ENCODE measurements around the gene MAP3K10. TPM values are rescaled to one million over a fixed set of nuclear protein-coding genes. Genes with fewer than 3 reads are reported as not detected.

The MAP3K10 gene
- total and polyA plus RNA-seq, 12 donors: 2.4 to 78.3 (median 18.2) TPM

DNA sequence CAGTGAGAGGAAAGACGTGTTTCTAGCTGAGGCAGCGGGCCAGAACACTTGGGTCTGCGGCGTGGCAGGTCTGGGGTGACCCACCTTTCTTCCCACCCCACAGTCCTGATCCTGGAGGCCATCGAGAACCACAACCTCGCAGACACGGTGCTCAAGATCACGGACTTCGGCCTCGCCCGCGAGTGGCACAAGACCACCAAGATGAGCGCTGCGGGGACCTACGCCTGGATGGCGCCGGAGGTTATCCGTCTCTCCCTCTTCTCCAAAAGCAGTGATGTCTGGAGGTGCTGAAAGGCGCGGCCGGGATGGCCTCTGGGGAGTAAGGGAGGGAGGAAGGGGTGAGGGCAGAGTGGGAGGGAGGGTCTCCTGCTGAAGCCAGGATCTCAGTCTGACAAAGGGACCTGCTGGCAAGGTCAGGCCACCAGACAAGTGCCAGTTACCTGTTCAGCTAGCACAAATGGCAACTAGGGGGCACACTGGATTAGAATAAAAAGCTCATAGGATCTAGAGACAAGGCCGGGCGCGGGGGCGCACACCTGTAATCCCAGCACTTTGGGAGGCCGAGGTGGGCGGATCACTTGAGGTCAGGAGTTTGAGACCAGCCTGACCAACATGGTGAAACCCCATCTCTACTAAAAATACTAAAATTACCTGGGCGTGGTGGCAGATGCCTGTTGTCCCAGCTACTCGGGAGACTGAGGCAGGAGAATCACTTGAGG, 7.2 kb downstream of the MAP3K10 start:
- DNase-seq: no peak
- no peaks in the 10 kb centered on the region for H3K9me3 ChIP-seq (replicated peaks in 1 of 3)
- H3K4me1 ChIP-seq (replicated peaks in 1 of 2): no peaks in the 10 kb centered on the region
- intact Hi-C loops (cut with DNase I): no loop called here
- no peak overlapping the region for H3K27ac ChIP-seq
- H3K4me3 ChIP-seq: no peak overlapping the region
- TF ChIP-seq POLR2A (IDR thresholded peaks at IDR 0.05): no peak
- TF ChIP-seq, protein P1, sequence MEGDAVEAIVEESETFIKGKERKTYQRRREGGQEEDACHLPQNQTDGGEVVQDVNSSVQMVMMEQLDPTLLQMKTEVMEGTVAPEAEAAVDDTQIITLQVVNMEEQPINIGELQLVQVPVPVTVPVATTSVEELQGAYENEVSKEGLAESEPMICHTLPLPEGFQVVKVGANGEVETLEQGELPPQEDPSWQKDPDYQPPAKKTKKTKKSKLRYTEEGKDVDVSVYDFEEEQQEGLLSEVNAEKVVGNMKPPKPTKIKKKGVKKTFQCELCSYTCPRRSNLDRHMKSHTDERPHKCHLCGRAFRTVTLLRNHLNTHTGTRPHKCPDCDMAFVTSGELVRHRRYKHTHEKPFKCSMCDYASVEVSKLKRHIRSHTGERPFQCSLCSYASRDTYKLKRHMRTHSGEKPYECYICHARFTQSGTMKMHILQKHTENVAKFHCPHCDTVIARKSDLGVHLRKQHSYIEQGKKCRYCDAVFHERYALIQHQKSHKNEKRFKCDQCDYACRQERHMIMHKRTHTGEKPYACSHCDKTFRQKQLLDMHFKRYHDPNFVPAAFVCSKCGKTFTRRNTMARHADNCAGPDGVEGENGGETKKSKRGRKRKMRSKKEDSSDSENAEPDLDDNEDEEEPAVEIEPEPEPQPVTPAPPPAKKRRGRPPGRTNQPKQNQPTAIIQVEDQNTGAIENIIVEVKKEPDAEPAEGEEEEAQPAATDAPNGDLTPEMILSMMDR (IDR thresholded peaks at IDR 0.05): no peak
- peaks cover 0 to 13% of the 10 kb centered on the region in 2 donors for H3K36me3 ChIP-seq (replicated peaks in 1 of 2)
- no peaks in the 10 kb centered on the region for H3K27me3 ChIP-seq
- WGBS, 4 donors: 95 to 97% (median 97%) methylated on average over 24 to 29 of the region's 29 CpGs

DNA sequence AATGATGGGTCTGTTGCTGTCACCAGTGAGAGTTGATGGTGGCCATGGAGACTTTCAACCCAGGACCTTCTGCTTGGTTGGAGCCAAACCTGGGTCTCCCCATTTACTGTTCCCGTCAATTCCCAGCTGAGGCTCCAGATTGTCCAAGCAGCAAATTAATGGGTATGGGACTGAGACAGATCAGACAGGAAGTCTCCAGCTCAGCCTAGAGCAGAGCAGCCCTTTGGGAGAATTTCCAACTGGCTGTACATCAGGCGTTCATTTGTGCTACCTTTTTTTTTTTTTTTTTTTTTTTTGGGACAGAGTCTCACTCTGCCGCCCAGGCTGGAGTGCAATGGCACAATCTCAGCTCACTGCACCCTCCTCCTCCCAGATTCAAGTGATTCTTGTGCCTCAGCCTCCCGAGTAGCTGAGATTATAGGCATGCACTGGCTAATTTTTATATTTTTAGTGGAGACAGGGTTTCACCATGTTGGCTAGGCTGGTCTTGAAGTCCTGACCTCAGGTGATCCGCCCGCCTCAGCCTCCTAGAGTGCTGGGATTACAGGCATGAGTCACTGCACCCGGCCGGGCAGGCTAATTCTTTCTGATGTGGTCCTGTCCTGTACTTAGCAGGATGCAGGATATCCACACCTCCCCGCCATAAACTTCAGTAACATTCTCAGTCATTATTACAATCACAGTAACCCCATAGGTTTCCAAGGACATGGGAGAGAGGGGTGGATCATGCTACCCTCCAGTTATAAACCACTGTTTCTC, 9.3 kb downstream of the MAP3K10 start:
- no peaks in the 10 kb centered on the region for H3K27me3 ChIP-seq
- no peaks in the 10 kb centered on the region for H3K9me3 ChIP-seq (replicated peaks in 1 of 3)
- TF ChIP-seq, protein P1 (IDR thresholded peaks at IDR 0.05): no peak
- no peak for TF ChIP-seq POLR2A (IDR thresholded peaks at IDR 0.05)
- H3K27ac ChIP-seq: no peak overlapping the region
- 82 to 90% (median 85%) methylated on average over 8 to 9 of the region's 9 CpGs for WGBS, 4 donors
- H3K4me3 ChIP-seq: no peak overlapping the region
- H3K4me1 ChIP-seq (replicated peaks in 1 of 2): no peaks in the 10 kb centered on the region
- H3K36me3 ChIP-seq (replicated peaks in 1 of 2): peaks cover 0 to 17% of the 10 kb centered on the region in 2 donors
- DNase-seq: no peak
- intact Hi-C loops (cut with DNase I): no loop called here

DNA sequence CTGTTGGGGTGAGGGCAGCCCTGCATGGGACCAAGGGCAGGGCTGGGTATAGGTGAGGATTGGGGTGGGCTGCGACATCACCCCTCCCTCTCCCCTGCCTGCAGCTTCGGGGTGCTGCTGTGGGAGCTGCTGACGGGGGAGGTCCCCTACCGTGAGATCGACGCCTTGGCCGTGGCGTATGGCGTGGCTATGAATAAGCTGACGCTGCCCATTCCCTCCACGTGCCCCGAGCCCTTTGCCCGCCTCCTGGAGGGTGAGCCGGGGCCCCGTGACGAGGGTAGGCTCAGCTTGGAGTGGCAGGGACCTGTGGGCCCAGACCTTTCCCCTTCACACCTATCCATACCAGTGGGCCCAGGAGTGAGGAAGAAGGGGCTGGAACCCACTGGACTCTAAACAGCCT, 13.2 kb downstream of the MAP3K10 start:
- TF ChIP-seq, protein P1 (IDR thresholded peaks at IDR 0.05): no peak
- TF ChIP-seq POLR2A (IDR thresholded peaks at IDR 0.05): no peak
- Histone ChIP-seq H3K36me3 (replicated peaks in 1 of 2) (peaks cover 0 to 25% of the 10 kb centered on the region in 2 donors), H3K27me3 (no peaks in the 10 kb centered on the region), H3K4me3 (no peak overlapping the region), H3K4me1 (replicated peaks in 1 of 2) (no peaks in the 10 kb centered on the region), H3K27ac (no peak overlapping the region), H3K9me3 (replicated peaks in 1 of 3) (no peaks in the 10 kb centered on the region)
- DNase-seq: no peak
- intact Hi-C loops (cut with DNase I): no loop called here
- 91 to 98% (median 97%) methylated on average over 14 to 16 of the region's 16 CpGs for WGBS, 4 donors

GRCh38 chr19:40205760-40206159, 14.5 kb downstream of the MAP3K10 start:
- Histone ChIP-seq H3K4me1 (replicated peaks in 1 of 2) (no peaks in the 10 kb centered on the region), H3K36me3 (replicated peaks in 1 of 2) (peaks cover 0 to 36% of the 10 kb centered on the region in 2 donors), H3K27ac (no peak overlapping the region), H3K9me3 (replicated peaks in 1 of 3) (no peaks in the 10 kb centered on the region), H3K27me3 (no peaks in the 10 kb centered on the region), H3K4me3 (no peak overlapping the region)
- 94 to 97% (median 96%) methylated on average over 17 to 21 of the region's 21 CpGs for WGBS, 4 donors
- intact Hi-C loops (cut with DNase I): no loop called here
- DNase-seq: no peak
- TF ChIP-seq, protein P1 (IDR thresholded peaks at IDR 0.05): no peak
- TF ChIP-seq POLR2A (IDR thresholded peaks at IDR 0.05): no peak

Measured in adrenal gland (tissue), 12 donors.